ENCODE results near the gene POLD3.

The POLD3 gene

DNA sequence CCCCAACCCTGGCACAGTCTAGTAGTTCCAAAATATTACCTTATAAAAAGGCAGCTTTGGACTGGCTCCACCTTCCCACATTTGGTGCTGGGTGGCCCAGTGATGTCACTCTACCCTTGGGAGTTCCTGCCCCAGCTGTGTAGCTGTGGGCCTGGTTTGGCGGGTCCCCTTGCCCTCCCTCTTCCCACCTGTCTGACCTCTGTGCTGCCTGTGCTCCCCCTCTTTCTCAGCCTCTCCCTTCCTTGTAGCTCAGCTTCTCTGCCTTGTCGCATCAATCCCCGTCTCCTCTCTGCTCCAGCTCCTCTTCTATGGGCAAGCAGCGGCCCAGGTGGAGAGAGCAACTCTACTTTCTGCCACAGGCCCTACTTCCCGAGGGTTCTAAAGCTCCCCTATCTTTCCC lies 84.2 kb downstream of the POLD3 start:
- DNase-seq = no peak

DNA sequence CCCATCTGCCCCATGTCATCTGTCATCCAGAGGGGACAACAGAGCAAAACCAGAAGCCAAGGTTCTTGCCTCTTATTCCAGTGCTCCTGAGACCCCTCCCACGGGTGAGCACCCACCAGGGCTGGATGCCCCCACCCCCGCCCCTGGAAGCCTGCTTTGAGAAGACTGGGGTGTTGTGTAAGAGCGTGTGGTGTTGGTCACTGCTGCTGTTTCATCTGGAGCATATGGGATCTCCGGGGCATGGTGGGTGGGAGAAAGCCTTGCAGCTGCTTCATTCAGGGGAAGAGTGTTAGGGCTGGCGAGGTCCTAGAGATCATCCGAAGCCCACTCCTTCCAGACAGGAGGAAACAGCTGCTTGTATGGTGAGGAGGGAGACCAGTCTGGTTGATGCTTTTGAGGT lies 84.7 kb downstream of the POLD3 start:
- no peak for DNase-seq

GRCh38 chr11:74678041-74678440 lies 85.7 kb downstream of the POLD3 start:
- no peak for DNase-seq

GRCh38 chr11:74678591-74679512 lies 86.5 kb downstream of the POLD3 start:
- no peak for DNase-seq

DNA sequence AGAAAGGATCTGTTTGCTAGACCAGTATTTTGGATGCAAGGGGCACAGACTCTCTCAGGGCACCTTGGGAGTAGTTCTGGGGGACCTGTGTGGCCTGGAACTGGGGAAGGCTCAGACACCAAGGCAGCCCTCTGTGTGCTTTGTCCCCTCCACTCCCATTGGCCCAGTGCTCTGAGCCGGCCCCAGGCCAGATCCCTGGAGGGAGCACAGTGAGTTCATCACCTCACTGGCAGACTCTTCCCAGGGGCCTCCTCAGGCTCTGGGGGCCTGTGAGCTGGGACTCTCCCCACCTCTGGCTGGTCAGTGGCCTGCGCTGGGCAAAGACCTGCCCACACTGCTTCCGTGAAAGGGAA lies 87.1 kb downstream of the POLD3 start:
- DNase-seq = no peak

DNA sequence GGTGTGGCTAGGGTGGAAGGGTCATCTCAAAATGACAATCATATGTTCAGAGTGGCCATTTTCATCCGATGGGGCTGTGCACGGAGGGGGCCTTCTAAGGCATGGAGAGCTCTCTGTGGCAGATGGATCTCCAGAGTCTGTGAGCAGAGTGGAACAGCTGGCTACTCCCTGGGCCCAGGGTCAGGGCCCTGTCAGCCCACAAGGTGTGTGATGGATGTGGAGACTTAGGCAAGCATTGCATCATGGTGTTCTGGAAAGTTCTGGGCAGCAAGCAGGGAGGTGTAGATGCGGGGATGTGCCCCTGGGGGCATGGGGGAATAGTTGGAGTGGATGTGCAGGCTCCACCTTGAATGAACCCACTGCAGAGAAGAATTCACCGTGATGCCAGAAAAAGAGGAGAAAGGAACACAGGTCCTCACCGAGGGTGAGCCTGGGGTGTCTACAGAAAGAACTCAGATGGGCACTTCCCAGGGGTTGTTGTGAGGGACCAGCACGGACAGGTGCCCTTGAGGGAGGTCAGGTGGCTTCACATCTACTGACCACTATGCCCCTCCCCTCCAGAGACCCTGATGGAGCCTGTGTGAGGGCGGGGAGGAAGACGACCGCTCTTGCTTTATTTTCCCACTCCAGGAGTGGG lies 87.8 kb downstream of the POLD3 start:
- DNase-seq = no peak

DNA sequence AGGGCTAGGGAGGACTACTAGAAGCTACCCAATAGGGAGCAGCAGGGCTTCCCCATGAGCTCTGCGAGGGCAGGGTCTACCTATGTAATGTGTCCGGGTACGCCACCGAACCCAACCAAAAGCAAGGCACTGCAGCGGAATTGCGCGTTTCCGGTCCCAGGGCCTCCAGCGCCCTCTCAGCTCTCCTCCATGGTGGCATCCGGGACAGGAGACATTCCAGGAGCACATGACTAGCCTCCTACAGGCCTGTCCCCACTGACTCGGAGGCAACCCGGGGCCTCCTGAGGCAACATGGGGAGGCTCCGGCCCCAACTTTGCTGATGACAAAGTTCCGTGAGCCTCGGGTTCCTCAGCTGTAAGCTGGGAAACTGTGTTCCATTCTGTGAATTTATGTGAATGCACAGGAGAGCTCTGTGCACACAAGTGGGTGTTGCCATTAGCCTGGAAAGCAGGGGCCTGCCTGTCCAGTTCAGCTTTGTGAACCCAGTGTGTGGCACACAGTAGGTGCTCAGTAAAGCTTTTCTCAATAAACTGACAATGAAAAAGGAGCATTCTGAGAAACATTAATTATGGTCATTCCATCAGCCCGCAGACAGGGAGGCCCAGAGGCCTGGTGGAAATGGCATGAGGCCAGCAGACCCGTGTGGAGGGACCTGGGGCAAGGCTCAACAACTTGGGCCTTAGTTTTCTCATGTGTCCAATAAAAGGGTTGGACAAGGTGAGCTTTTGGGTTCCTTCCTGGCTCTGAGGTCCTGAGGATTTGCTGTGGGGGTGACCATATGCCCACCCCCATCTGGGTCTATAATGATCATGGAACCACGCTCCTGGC lies 88.5 kb downstream of the POLD3 start:
- DNase-seq = no peak

GRCh38 chr11:74681686-74682651 lies 89.6 kb downstream of the POLD3 start:
- DNase-seq = no peak

- no peak for DNase-seq
These were observed 90.4 kb downstream of the POLD3 start for GRCh38 chr11:74682731-74683278.

DNA sequence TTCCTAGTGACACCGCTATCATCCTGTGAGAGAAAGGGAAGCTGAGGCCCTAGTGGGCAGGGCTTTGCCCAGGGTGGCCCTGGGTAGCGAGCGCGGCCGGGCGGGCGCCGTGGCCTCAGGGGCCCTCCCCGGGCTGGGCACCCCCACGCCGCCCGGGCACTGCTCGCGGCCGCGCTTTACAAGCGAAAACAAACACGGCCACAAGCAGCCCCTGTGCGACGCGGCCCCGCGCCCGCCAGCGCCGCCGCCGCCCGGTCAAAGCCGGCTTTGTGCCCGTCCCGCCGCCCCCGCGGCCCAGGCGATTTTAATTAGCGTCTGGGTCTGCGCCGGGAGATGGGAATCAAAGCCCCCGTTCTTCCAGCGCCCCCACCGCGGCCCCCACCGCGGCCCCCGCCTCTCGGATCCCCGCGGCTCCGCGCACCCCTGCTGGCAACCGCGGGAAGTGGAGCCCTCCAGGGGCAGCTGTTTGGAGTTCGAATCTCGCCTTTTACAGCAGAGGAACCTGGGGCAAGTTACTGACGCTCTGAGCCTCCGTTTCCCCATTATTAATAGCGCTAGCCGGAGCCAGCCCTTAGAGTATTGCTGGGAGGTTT lies 91.0 kb downstream of the POLD3 start:
- DNase-seq = no peak

DNA sequence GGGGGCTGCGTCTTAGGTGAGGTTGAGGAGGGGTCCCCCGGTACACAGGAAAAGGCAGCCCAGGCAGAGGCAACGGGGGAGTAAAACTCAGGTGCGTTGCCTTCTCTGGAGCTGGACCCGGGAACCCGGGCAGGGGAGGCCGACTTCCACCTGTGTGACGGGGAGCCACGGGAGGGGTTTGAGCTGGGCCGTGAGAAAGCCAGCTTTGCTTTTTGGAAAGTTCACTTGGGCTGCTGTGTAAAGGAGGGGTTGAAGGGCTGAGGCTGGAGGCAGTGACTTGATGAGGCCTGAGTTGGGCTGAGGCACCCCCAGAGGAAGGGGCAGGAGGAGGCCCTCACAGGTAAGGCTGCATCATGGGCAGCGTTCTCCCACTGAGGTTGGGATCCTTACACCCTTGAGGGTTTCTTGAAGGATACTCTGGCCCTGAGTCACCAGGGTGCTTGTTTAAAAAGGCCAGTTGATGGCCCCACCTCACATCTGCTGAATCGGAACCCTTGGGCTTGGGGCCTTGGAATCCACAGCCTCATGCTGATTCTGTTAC lies 91.6 kb downstream of the POLD3 start:
- DNase-seq = no peak

GRCh38 chr11:74684661-74685060 lies 92.3 kb downstream of the POLD3 start:
- no peak for DNase-seq

DNA sequence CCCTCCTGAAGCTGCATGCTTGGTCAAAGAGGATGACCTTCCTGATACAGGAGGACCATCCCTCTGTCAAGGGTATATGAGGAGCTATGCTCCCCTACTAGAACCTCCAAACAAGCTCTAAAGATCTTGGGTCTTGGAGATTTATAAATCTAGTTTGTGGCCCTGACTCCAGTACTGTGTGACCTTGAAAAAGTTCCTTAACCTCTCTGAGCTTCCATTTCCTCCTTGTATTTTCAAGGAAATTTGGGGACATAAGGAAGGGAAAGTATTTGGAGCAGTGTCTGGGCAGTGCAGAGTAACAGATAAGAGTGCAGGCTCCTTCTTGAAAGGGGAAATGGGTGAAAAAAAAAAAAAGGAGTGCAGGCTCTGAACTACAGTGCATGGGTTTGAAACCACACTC lies 93.0 kb downstream of the POLD3 start:
- no peak for DNase-seq

DNA sequence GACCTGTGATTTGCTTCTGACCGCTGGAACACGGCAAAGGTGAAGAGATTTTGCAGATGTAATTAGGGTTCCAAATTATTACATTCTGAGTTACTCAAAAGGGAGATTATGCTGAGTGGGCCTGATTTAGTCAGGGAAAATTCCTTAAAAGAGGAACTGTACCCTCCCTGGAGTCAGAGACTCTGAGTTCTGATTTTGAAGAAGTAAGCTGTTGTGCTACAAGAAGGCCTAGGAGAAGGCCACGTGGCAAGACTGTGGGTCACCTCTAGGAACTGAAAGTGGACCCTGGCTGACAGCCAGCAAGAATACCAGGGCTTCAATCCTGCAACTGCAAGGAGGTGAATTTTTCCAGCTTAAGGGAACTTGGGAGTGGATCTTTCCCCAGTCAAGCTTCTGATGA lies 93.5 kb downstream of the POLD3 start:
- DNase-seq = no peak

DNA sequence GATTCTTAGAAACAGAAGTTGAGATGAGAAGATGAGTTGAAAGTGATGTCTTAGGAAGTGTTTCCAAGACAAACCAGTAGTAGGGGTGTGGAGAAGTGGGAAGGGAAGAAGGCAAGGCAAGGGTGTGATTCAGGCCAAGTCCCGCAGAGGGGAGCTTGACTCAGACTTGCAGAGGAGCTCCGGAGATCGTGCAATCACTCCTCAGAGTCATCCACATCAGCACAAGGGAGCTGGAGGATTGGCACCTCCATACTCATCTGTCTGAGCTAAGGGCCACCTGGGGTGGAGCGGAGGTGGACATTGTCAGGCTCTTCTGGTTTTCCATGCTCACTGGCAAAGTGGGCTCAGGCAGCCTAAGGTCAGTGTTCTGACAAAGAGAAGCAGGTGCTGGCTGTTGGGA lies 94.4 kb downstream of the POLD3 start:
- DNase-seq = no peak

GRCh38 chr11:74687237-74688023 lies 95.0 kb downstream of the POLD3 start:
- no peak for DNase-seq

- DNase-seq = no peak
These were observed 97.3 kb downstream of the POLD3 start for GRCh38 chr11:74689666-74690065.

DNA sequence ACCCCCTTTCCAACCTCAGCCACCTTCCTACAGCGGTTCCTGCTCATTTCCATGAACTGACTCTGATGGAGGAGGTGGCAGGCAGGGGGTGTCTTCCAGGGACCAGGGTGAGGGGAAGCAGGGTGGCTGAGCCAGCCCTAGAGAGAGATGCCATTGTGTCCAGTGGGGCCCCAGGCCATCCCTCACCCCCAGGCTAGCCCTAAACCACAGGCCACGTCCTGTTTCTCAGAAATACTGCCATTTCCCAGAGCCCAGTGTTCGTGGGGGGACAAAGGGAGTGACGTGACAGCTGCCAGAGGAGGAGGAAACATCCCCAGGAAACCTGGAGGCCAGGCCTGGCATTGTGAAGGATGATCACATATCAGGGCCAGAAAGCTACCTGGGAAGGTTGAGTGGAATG lies 99.4 kb downstream of the POLD3 start:
- DNase-seq = no peak

Data from activated naive CD4-positive, alpha-beta T cell treated with anti-CD3 and anti-CD28 coated beads, Interleukin-2, amount 50 U/mL, for 16 hours (primary cell).